Thyroid gland (tissue), 4 donors: ENCODE measurements around the gene SLC19A2.

Experiments
- POLR2A ChIP-seq, 2 donors: fragments of 450-650 bp; IDR thresholded peaks; one replicate each; pipeline ENCODE4 v1.6.1; 2017; ENCODE audit warnings: antibody characterized with exemption in 2 of 2, mild to moderate bottlenecking in 2 of 2, moderate library complexity in 1 of 2
- TF ChIP-seq, protein P1 (sequence below), 6 experiments: fragments of 200-600 bp in 3 of 6; fragments of 450-650 bp in 3 of 6; sonication (generic) in 3 of 6; IDR thresholded peaks; one replicate each; pipeline ENCODE4 v1.5.1; 2016 to 2019; ENCODE audit warnings: antibody characterized with exemption in 6 of 6, mild to moderate bottlenecking in 2 of 6, inconsistent platforms in 1 of 6, moderate library complexity in 1 of 6

DNA sequence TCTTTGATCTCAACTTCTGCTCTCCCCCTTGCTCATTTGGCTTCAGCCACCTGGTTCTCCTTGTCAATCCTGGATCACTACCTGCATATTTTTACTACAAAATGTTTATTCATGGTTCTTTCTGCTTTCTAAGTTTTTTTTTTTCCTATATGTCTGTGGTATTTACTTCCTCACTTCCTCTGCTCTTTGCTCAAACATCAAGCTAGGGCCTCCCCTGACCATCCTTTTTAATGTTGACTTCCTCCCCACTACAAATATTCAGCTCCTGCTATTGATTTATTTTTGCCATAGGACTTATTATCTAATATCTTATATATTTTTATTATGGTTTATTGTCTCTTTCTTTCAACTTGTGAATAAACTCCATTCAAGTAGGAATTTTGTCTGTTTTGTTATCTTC lies 14.1 kb upstream of the SLC19A2 start:
- TF ChIP-seq, protein P1, sequence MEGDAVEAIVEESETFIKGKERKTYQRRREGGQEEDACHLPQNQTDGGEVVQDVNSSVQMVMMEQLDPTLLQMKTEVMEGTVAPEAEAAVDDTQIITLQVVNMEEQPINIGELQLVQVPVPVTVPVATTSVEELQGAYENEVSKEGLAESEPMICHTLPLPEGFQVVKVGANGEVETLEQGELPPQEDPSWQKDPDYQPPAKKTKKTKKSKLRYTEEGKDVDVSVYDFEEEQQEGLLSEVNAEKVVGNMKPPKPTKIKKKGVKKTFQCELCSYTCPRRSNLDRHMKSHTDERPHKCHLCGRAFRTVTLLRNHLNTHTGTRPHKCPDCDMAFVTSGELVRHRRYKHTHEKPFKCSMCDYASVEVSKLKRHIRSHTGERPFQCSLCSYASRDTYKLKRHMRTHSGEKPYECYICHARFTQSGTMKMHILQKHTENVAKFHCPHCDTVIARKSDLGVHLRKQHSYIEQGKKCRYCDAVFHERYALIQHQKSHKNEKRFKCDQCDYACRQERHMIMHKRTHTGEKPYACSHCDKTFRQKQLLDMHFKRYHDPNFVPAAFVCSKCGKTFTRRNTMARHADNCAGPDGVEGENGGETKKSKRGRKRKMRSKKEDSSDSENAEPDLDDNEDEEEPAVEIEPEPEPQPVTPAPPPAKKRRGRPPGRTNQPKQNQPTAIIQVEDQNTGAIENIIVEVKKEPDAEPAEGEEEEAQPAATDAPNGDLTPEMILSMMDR (IDR thresholded peaks at IDR 0.05): no peak
- no peak for TF ChIP-seq POLR2A (IDR thresholded peaks at IDR 0.05)
